AG09319 (cell line): ENCODE results near the gene EFHC2.
"Not testable (repeated sequence)": the region's sequence is repeated elsewhere in the genome, so short reads cannot be mapped to it uniquely, and the experiment has no call there.

Experiments used
- DNase-seq: peaks from one replicate; pipeline ENCODE4 v3.0.0-alpha.2; 2010; ENCODE audit warnings: low read depth; ENCODE audit errors: extremely low read depth
- TF ChIP-seq, protein P1 (sequence below): IDR thresholded peaks from 2 replicates; pipeline ENCODE4 v1.5.1; 2011; ENCODE audit warnings: low read depth, mild to moderate bottlenecking, inconsistent platforms, low read length, moderate library complexity

Gene EFHC2

DNA sequence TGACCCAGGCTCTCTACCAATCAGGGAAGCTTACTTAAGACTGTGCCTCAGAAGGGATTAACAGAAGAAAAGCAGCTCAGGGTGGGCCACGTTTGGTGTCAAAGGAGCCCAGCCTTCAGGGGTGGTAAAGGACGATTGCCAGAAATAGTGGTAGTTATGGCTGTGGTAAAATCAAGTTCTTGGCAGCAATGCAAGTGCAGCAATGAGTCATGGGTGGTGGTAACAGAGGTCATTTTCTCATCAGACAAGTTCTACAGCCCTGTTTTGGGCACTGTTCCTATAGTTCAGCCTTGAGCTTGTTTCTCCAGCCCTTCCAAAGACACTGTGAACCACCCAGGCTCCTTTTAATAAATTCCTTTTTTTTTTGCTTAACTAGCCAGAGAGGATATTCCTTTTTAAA lies 120.3 kb downstream of the EFHC2 start:
- peak; percentile 8 for DNase-seq

DNA sequence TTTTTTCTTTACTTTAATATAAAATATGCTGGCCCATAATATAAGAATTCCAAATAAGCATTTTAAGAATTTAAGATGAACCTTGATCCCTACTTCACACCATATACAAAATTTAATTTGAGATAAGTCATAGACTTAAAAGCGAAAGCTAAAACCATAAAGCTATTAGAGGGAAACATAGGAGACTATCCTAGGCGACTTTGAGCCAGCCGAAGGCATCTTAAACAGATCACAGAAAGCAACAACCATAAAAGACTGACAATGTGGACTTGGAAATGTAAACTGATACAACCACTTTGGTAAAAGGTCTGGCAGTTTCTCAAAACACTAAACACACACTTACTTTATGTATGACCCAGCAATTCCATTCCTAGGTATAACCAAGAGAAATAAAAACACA lies 125.0 kb downstream of the EFHC2 start:
- DNase-seq: no peak
- TF ChIP-seq, protein P1, sequence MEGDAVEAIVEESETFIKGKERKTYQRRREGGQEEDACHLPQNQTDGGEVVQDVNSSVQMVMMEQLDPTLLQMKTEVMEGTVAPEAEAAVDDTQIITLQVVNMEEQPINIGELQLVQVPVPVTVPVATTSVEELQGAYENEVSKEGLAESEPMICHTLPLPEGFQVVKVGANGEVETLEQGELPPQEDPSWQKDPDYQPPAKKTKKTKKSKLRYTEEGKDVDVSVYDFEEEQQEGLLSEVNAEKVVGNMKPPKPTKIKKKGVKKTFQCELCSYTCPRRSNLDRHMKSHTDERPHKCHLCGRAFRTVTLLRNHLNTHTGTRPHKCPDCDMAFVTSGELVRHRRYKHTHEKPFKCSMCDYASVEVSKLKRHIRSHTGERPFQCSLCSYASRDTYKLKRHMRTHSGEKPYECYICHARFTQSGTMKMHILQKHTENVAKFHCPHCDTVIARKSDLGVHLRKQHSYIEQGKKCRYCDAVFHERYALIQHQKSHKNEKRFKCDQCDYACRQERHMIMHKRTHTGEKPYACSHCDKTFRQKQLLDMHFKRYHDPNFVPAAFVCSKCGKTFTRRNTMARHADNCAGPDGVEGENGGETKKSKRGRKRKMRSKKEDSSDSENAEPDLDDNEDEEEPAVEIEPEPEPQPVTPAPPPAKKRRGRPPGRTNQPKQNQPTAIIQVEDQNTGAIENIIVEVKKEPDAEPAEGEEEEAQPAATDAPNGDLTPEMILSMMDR: no peak

More for the DNA sequence above, 120.3 kb downstream of the EFHC2 start:
- TF ChIP-seq, protein P1: no peak

DNA sequence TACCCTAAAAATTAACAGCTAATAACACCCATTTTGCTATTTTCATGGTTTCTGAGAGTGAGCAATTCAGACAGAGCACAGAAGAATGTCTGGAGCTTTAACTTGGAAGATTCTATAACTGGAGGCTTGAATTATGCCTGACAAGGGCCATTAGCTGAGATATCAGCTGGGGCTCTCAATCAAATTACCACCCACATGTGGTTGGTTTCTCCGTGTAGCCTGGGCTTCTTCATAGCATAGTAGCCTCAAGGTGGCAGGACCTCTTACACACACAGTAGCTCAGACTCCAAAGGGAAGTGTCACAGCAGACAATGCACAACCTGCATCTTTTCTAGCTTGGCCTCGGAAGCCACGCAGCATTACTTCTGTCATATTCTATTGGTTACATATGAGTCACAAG lies 127.3 kb downstream of the EFHC2 start:
- no peak for DNase-seq

DNA sequence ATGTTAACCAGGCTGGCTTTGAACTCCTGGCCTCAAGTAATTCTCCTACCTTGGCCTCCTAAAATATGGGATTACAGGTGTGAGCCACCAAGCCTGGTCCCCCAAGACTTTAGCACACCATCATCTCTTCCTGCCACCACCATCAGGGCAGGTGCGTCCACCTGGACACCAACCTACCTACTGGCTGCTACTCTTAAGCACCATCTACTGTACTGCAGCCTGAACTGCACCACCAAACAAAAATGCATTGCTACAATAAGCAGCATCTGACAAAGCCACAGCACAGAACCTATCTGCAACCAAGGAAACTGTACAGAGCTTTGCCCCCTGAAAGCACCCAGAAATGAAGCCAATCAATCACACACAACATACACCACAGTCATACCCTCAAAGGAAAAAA lies 139.7 kb downstream of the EFHC2 start:
- TF ChIP-seq, protein P1: no peak; the same call in 1 of the 2 replicates
- no peak for DNase-seq

More for the DNA sequence above, 127.3 kb downstream of the EFHC2 start:
- TF ChIP-seq, protein P1: no peak

DNA sequence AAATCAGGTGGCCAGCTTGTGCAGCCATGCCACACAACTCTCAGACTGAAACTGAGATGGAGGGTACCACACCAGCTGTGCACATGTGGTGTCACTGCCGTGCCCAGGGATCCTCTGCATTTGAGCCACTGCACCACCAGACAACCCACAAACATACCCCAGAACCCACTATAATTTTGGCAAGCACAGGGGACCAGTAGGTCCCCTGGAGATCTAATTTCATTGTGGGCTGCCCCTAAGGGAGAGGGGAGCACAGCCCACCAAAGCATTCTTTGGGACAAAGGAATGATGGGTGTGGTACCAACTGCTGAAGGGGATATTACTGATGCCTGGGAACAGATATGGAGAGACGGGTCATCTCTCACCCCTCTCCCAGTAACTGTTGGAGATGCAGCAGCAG lies 140.9 kb downstream of the EFHC2 start:
- TF ChIP-seq, protein P1: no peak
- no peak for DNase-seq

DNA sequence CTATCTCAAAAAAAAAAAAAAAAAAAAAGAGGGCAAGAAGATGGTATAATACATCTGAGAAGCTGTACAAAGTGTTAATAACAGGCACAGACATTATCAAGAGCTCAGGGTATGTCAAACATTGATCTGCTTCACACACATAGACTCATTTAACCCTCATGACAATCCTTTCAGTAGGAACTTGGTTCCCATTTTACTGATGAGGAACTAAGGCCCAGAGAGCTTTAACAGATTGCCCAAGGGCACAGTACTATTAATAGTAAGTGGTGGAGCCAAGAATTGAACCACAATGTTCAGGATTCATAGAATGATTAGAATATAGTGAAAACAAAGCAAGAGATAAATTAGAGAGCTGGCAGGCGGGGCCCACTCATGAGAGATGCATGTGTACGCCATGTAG lies 154.4 kb downstream of the EFHC2 start:
- no peak for DNase-seq

DNA sequence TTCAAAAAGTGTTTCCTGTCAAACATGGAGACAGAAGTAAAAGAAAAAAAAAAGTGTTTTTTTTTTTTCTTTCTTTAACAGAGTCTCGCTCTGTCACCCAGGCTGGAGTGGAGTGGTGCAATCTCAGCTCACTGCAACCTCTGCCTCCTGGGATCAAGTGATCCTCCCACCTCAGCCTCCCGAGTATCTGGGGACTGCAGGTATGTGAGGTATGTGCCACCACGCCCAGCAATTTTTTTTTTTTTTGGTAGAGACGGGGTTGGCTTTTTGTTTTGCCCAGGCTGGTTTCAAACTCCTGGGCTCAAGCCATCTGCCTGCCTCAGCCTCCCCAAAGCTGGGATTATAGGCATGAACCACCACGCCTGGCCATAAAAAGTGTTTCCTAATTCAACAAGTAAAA lies 155.6 kb downstream of the EFHC2 start:
- DNase-seq: not testable (repeated sequence)

More for the DNA sequence above, 154.4 kb downstream of the EFHC2 start:
- TF ChIP-seq, protein P1: no peak

DNA sequence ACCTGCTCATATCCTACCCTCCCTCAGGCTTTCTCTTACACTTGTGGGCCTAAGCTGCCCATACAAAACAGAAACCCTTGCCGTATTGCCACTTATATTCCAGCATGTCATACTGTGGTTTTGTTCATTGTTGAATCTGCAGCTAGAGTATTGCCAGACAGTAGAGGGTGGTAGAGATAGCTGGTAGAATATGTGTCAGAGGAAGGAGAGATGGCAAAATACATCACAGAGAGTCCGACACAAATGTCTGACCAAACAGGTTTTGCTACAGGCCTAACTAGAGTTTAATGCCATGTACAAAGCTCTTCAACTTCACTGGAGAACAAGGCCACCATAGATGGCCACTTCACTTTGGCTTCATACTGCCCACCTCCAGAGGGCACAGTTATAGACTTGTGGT lies 160.1 kb downstream of the EFHC2 start:
- no peak for DNase-seq
- TF ChIP-seq, protein P1: no peak
